H1 (cell line): ENCODE data around the gene DHX9. TPM values are rescaled to one million over a fixed set of nuclear protein-coding genes. Genes with fewer than 3 reads are reported as not detected.

ENCODE experiments used
- polyA plus RNA-seq, 7 experiments: library from polyadenylated mRNA; depleted of rRNA in 3 of 7; stranded (reverse) in 5 of 7; unstranded in 2 of 7; fragments of >200 nt in 5 of 7; fragments of 200-250 nt in 2 of 7; gene quantifications; 1 replicate in 5 of 7; 2 replicates in 1 of 7; 4 replicates in 1 of 7; pipeline versions ENCODE4 v1.2.1 to v1.2.3, GENCODE V29; 2011 to 2013; ENCODE audit warnings: missing spikeins in 2 of 7, mixed read lengths in 2 of 7
- total RNA-seq: library from RNA; stranded (reverse); fragmentation: NEBNext Ultra II Directional; extraction: Animal tissue kit (Norgen Biotek cat#: 25700); gene quantifications from 2 replicates; pipeline ENCODE4 v1.2.1, GENCODE V29; 2021

Gene DHX9
- total and polyA plus RNA-seq, 2 of the 8 experiments (the other 6 are each of a cell fraction or from before 2014, with no cell fraction given): 153 to 333 TPM

Other genes with a start within 250 kb of the DHX9 start
- 8.1 and 9.8 TPM in 2 replicates for gene RGS16, start 235.0 kb upstream of the DHX9 start, total RNA-seq
- 5.7 and 7.7 TPM in 2 replicates for gene RGS16, start 235.0 kb upstream of the DHX9 start, polyA plus RNA-seq (2011; rRNA removed)
- 0.13 and 0.29 TPM in 2 replicates for gene RGS8, start 154.8 kb upstream of the DHX9 start, total RNA-seq
- gene RGS8, start 154.8 kb upstream of the DHX9 start, polyA plus RNA-seq (2011; rRNA removed): 0.16 and 0.23 TPM in 2 replicates
- 2.3 and 4.4 TPM in 2 replicates for gene NPL, start 49.6 kb upstream of the DHX9 start, total RNA-seq
- gene NPL, start 49.6 kb upstream of the DHX9 start, polyA plus RNA-seq (2011; rRNA removed): 2.2 and 2.6 TPM in 2 replicates
- gene SHCBP1L, start 113.8 kb downstream of the DHX9 start, total RNA-seq: not detected in 2 replicates
- not detected in 2 replicates for gene SHCBP1L, start 113.8 kb downstream of the DHX9 start, polyA plus RNA-seq (2011; rRNA removed)
- gene LAMC1, start 184.1 kb downstream of the DHX9 start, total RNA-seq: 90.3 and 92.1 TPM in 2 replicates
- 29.8 and 47.6 TPM in 2 replicates for gene LAMC1, start 184.1 kb downstream of the DHX9 start, polyA plus RNA-seq (2011; rRNA removed)